Amygdala (tissue), 56 donors: ENCODE measurements around the gene ZBTB16.

Experiments used
- DNase-seq, 56 donors: peaks; one replicate each; lab custom pipeline; 2025; lab: John Stamatoyannopoulos, UW

The ZBTB16 gene

DNA sequence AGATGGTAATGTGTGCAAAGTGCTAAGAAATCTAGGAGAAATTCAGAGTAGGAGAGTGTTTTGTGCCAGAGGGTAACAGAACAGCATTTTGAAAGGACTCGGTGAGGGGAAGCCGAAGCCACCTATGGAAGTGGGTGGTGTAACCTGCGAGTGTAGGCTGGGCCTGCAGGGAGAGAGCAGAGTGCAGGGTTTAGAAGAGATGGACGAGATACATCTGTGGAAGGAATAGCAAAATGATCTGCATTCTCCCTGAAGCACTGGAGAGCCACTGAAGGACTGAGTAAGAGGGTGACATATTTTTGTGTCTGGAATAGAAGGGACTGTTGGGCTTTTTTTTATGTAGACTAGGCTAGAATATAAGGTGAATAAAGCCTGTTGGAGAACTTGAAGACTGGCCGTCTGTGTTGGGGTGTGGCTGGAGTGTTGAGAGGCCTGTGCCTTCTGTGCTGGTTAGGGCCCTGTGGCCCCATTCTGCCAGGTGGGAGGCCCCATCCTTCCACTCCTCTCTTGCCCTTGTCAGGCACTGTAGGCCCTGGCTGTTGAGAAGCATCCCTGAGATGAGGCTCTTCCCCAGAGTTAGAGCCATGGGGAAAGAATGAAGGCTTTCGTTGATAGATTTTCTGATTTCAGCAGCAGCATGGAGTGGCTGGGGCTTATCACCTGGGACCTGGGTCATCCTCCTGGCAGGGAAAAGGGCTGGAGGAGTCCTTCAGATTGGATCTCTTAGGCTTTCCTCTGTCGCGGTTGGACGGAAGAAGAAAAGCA, 102.2 kb downstream of the ZBTB16 start:
- DNase-seq: peak in 1 of 56 donors; percentile 36

DNA sequence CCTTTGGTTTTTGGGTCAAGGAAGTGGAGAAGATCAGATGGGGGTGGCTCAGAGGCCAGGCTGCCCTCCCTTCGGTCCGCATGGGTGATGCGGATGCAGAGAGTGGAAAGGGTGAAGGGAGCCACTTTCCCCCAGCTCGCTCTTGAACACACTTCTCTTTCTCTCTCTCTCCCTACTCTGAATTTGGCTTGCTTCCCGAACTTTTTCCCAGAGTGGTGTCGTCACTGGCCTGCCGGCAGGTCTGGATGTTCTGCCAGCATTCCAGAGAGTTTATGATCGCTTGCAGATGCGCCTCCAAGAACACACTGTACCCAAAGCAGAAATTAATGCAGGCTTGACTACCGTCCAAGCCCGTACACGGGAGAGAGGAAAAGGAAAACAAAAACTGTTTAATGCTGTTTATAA, 103.2 kb downstream of the ZBTB16 start:
- peak in 55 of 56 donors; percentile 19 to 97 (median 85) for DNase-seq

DNA sequence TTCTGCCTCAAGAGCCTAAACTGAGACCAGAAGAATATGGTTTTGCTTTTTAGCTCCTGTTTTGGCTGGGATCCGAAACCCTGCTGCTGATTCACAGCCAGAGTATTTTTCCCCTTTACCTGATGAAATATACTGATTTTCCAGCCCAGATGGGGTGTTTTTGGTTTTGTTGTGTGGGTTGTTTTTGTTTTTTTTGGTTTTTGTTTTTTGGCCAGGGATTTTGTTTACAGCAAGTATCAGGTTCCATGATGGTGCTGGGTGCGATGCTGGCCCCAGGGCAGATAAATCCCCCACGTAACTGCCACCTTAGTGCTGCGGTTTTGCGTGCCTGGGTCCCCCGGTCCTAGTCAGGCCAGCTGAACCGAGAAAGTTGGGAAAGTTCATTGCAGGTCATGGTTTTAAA, 103.7 kb downstream of the ZBTB16 start:
- DNase-seq: peak in 3 of 56 donors; percentile 54 to 63 (median 61)

DNA sequence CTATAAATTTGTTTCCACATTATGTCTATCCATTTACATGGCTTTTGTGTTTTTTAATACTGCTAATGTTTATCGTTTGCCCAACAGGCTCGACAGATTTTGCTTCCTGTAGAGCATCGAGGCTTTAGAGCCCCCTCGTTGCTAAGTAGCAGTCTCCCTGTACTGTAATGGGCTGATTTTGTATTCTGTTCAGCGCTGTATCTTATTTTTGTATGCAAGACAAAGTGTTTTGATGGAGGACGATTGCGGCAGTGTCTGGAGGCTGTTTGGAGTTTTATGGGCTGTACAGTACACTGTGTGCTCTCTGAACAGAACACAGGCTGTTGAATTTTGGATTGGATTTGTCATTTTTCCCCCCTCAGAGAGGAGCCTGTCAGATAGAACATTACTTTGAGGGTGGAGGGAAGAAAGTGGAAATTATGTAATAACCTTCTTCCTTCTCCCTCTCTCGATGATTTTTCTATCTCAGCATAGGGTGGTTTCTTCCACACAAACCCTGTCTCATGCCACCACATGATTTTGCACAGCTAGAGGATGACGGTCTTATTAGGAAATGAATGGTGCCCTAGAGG, 104.4 kb downstream of the ZBTB16 start:
- peak in 25 of 56 donors; percentile 21 to 79 (median 47) for DNase-seq

DNA sequence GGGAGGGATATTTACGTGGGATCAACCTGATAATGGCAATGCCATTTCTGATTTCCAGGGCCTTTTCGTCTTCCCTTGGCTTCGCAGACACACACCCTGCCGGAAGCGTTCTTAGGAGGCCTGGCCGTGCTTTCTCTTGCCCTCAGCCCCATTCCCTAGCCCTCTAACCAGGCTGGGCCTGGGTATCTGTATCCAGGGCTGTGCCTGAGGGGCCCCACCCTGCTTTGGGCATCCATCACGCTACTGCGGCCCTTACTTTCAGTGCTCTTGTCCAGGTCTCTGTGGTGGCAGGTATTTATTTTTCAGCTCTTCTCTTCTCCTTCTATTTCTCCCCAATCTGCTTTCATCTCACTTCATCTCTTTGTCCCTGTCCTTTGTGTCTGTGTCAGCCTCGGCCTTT, 105.0 kb downstream of the ZBTB16 start:
- no peak for DNase-seq

DNA sequence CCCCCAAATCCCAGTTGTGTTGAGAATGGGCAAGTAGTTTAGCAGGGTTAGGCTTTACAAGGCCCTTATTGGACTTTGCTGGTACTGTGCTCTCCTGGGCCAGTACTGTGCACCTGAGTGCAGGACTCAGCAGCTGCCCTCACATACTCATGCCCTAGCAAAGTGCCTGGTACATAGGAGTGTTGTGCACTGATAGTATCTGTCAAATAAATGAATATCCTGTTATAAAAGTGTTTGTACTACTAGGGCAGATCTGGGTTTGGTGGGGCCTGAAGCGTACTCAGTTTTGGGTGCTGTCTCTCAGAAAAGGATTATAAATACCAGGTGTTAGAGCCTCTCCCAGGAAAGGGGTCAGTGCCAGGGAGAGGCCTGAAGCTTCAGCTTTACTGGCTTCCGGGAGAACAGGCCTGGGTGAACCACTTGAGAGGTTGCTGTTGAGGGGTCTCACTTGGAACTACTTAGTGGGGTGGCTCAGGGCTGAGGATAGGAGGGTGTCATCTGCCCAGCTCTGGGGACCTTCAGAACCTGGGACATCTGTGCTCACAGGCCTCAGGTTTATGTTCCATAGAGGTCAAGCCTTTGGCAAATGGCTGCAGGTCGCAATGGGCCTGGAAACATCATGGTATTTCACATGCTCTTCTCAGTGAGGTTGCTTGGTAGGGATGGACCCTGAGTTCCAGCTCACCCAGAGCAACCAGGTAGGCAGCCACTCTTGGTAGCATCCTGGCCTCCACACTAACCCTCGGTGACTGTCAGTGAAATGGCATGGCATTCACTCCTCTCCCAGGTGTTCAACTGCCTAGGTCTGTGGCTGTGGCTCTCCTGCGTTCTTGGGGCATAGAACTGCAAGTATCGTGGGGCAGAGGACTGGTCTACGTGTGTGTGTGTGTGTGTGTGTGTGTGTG, 106.1 kb downstream of the ZBTB16 start:
- no peak for DNase-seq

DNA sequence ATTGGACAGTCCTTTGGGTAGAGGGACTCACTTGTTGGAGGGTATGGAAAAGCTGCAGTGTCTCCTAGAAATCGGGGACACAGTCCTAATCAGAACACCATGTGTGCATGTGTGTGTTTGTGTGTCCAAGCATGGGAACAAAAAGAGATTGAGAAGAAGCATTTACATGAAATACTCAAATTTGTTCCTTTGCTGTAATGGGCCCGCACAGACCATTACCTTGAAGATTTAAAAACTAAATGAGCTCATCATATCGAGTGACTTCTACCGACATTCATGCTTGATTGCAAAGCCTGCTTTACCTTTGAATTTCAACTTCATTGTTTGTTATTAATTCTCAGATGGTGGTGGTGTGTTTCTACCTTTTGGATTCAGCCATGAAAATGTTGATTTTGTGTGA, 106.9 kb downstream of the ZBTB16 start:
- no peak for DNase-seq

DNA sequence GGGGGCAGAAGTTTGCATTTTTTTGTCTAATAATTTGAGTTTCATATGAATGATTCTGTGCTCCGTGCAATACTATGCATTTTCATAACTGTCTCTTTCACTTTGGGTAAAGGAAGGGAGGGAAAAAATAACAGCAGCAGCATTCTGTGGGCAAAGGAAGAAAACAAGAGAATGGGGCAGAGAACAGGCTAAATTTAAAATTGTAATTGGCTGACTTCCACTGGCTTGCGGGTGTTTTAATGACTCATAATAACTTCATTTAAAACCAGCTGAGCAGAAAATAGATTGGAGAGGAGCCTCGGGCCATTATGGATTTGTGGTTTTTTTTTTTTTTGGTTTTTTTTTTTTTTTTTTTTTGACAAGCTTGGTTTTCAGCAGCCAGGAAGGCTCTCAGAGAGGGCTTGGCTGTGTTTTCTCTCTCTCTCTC, 107.4 kb downstream of the ZBTB16 start:
- DNase-seq: peak in 11 of 56 donors; percentile 20 to 75 (median 47)

DNA sequence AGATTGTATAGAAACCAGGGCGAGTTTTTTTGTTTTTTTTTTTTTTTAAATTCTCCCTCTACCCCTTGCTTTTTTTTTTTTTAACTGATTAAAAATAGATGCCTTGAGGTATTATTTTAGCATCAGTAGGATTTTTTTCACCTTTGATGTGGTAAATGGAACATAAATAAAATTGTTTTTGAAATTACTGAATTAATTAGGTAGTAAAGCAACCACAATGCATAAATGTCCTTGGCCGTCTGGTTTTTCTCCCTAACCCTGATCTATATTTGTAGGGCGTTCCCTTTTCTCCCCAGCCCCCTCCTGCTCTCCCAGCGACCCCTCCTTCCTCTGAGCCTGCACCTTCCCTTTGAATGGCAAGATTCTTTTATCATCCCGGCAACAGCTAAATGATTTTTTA, 107.8 kb downstream of the ZBTB16 start:
- DNase-seq: no peak

DNA sequence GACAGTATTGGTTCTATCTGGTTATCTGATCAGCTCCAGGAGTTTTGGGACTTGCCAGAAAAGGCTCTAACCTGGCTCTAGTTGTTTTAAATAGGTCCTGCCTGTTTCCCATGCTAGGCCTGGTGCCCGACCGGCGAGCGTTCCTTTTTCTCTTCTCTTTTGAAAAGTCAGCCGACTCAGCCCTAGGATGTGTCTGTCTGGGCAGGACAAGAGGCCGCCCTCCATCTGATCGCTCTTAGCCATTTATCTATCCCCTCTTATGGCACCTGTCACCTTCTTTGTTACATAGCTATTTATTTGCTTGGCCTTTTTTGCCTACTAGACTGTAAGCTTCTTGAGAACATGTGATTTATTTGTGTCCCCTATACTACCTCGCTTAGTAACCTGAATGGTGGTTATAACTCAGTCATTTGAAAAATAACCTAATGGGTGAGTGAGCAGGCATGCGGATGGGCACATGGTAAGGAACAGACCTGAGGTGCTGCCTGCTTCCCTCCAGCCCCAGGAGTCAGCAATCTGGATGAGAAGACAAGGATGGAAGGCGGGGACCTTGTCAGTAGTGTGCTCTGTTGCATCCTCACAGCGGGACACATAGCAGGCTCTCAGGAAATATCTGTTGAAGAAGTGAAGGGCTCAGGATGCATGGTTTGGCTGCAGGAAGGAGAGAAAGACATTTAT, 108.4 kb downstream of the ZBTB16 start:
- no peak for DNase-seq

DNA sequence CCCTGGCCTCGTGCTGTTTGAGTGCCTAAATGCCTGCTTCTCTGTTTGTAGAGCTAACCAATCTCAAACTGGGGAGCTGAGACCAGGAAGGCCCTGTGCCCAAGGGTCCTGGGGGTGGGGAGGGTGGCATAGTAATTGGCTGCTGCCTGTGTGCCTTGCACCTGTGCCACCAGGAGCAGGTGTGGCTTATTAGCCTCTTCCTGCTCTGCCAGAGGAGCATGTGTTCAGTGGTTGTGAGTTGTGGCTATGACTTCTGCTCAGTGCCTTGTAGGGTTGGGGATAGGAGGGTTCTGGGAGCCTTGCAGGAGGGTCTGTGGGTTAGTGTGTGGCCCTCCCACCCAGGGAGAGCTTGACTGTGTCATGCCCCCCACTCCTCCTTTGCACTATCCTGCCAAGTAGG, 109.2 kb downstream of the ZBTB16 start:
- no peak for DNase-seq

DNA sequence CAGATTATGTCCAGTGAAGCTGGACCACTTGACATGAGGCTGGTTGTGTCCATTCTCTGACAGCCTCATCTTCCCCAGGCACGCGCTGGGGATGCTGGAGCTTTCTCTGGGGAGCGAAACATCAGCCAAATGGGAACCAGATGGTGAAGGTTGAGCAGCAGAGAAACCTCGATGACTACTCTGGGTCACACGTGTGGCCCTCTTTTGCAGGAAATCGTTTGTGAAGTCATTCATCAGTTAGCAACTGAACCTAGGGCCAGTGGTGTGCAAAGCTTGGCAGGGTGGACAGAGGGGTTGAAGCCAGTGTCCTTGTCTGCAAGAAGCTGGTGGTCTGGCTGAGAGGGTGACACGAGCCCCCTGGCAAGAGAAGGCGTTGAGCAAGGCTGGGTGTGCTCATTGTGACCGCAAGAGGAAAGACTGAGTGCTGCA, 109.8 kb downstream of the ZBTB16 start:
- no peak for DNase-seq

DNA sequence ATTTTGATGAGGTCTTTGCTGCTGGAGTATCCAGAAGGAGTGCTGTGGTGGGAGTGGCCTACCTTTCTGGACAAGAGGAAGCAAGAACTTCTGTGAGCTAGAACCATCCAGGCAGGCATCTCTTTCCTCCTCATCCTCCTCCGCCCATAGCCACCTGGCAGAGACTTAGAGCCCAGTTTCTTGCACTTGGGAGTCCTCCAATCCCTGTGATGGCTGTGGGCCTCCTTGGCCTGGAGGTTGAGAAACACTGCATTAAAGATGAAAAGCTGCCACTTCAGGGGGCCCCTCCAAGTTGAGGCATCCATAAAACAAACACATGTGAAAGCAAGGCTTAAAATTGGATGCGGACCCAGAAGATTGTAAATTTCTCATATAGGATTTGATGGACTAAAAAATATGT, 110.3 kb downstream of the ZBTB16 start:
- no peak for DNase-seq

DNA sequence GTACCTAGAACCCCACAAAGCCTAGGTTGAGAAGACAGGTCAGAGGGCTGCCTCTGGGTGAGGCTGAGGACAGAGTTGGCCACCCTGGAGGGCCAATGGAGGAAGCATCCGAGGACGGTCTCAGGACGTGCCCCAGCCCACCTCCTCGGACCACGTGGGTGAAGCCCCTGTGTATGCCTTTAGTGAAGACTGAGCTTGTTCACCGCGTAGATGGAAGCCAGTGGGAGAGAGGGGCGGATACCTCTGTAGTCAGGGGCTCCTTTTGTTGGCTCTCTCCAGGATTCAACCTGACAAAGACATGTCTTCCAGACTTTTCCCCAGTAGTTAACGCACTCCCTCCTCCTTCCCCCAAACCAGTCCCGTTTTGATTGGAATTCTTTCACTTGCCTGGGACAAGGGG, 110.7 kb downstream of the ZBTB16 start:
- DNase-seq: no peak

DNA sequence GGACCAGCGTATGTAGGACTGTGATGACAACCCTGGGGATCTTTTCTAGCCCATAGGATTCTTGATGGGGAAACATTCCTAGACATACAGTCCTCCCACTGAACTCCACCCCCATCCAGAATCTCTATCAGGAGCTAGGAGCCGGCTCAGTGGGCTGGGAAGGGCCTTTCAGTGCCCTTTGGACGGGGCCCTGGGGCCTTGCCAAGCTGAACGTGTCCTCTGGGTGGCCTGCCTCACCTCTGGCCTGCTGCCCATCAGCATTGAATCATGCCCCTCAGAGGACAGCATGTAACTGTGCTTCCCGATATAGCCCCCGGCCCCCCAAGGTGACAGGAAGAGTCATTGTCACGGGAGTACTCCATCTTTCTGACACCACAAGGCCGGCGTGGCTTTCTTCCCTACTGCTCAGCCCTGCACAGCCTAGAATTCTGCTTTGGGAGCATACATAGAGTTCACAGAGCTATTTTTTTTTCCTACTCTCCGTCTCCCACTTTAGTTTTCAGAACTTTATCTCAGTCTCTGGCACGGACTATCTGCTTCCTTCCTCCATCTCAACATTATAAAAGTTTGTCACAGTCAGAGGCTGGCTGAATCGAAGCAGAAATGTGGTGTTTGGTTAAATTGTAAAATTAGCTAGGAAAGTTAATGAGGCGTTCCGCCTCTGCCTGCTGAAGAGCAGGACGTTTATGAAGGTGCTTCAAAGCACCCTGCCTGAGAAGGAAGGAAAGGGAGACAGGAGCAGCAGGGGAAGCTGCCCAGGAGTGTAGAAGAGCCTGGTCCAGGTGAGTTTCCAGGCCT, 111.9 kb downstream of the ZBTB16 start:
- DNase-seq: peak in 2 of 56 donors; percentile 28 to 70

DNA sequence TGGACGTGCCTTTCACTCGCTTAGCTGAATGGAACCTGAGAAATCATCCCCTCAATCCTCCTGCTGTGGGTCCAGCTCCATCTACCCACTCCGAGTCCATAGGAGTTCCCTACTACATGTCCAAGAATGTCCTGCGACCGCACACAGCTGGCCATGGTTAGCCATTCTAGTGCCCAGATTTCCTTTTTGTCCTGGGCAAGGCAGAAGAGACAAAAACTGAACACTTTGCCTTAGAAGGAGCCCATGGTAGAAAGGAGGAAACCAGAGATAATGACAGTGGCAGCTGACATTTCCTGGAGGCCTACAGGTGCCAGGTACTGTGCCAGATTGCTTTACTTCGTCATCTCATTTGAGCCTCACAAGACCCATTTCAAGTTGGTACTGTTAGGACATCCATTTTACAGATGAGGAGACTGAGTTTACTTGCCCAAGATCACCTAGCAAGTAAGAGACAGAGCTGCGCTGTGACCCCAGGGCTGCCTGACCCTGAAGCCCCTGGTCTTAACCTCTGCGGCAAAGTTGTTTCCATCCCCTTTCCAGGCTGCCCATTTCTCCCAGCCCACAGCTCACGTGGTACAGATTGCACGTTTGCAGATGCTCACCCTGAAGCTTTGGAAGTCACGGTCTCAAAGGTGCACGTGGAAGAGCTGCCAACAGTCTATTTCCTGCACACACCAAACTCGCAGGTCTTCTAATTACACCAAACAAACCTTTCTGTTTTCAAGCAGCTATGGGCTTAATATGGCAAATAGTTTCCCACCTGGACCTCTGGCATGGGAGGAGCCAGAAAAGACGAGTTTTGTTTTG, 112.7 kb downstream of the ZBTB16 start:
- no peak for DNase-seq

DNA sequence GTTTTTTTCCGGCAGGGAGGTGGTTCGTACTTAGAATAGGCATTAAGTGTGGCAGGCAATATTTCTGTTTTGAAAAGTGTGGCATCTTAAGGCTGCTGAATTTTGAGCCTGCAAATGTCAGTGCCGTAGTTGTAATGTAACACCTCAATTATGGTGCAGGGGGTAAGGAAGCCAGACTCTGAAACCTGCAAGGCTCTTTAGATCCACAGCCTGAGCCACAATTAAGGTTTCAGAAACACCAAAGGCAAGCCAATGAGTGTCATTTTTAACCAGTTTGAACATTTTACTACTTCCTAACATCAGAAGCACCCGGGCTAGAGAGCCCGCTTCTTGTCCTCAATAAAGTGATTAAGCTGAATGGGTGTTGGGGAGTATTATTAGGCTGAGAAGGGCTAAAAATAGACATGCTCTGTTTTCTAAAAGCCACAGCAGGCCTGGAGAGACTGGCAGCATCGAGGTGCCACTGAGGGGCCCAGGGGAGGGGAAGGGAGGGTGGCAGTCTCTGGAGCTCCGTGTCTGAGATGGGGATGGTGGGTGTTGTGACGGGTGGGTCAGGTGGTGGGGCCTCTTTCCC, 113.4 kb downstream of the ZBTB16 start:
- DNase-seq: peak in 6 of 56 donors; percentile 17 to 33 (median 26)

DNA sequence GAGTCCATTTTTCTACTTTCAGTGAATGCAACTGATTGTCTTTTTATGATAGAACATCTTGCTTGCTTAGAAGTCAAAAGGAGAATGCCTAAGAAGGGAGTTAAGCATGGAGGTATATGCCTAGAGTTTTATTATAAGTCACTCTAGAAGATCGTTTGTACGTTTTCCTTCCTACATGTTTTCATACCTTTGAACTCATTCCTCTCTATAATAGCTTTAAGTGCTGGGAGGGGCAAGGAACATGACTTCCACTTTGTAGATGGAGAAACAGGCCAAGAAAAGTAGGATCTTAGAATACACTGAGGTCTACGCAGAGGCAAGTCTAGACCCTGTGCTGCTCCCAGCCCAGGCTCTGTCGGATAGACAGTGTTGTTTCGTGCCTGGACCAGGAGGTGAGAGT, 114.3 kb downstream of the ZBTB16 start:
- DNase-seq: no peak
